ENCODE results near the gene ATP8A1. TPM values are rescaled to one million over a fixed set of nuclear protein-coding genes. Genes with fewer than 3 reads are reported as not detected.

Gene ATP8A1
- total RNA-seq, 1 experiment from 2014 or later: 14.3 TPM

GRCh38 chr4:42454755-42455420, 202.0 kb downstream of the ATP8A1 start:
- ChIA-PET POLR2A (no interaction called here), CTCF (no interaction called here)
- DNase-seq (ENCODE audit: low spot score): no peak
- TF ChIP-seq ETV6 (CRISPR knock-in tag; IDR thresholded peaks at IDR 0.05) (no peak), MAX (CRISPR knock-in tag; IDR thresholded peaks at IDR 0.05) (no peak), JAZF1 (CRISPR knock-in tag; IDR thresholded peaks at IDR 0.05) (no peak), ZNF138 (CRISPR knock-in tag; conservative IDR thresholded peaks at IDR 0.05) (no peak), AFF4 (CRISPR knock-in tag; IDR thresholded peaks at IDR 0.05; ENCODE audit: borderline replicate concordance) (no peak), ZNF425 (CRISPR knock-in tag; conservative IDR thresholded peaks at IDR 0.05) (no peak), E2F1 (CRISPR knock-in tag; IDR thresholded peaks at IDR 0.05) (no peak), ATF2 (CRISPR knock-in tag; IDR thresholded peaks at IDR 0.05; ENCODE audit: borderline replicate concordance, low read depth) (no peak), SMAD4 (CRISPR knock-in tag; IDR thresholded peaks at IDR 0.05) (no peak), HMGA2 (CRISPR knock-in tag; IDR thresholded peaks at IDR 0.05) (no peak)
- no peak for ATAC-seq
- Mint-ChIP-seq H3K4me3 (no peak overlapping the region), H3K9me3 (0 out of 2 replicates have a peak, but pooled peaks cover 3% of the 10 kb centered on the region), H3K27ac (no peak overlapping the region), H3K4me1 (peaks cover 56% of the 10 kb centered on the region), H3K36me3 (peaks cover 4% of the 10 kb centered on the region; the same call in 1 of the 2 replicates), H3K27me3 (ENCODE audit: low read depth) (no peaks in the 10 kb centered on the region)

GRCh38 chr4:42453612-42454011, 203.3 kb downstream of the ATP8A1 start:
- H3K4me3 Mint-ChIP-seq: no peak overlapping the region

More at GRCh38 chr4:42453612-42454011, 203.3 kb downstream of the ATP8A1 start:
- no peaks in the 10 kb centered on the region for H3K27me3 Mint-ChIP-seq (ENCODE audit: low read depth)
- H3K27ac Mint-ChIP-seq: no peak overlapping the region
- TF ChIP-seq FOXP1 (CRISPR knock-in tag; IDR thresholded peaks at IDR 0.05; ENCODE audit: borderline replicate concordance): no peak
- TF ChIP-seq ZNF232 (CRISPR knock-in tag; IDR thresholded peaks at IDR 0.05): no peak
- no peak for TF ChIP-seq MYBL2 (CRISPR knock-in tag; IDR thresholded peaks at IDR 0.05)
- no peak for TF ChIP-seq ZNF671 (CRISPR knock-in tag; IDR thresholded peaks at IDR 0.05)
- no peak for TF ChIP-seq ESRRA (CRISPR knock-in tag; IDR thresholded peaks at IDR 0.05; ENCODE audit: borderline replicate concordance)
- TF ChIP-seq GRHL2 (CRISPR knock-in tag; IDR thresholded peaks at IDR 0.05; ENCODE audit: insufficient replicate concordance, severe bottlenecking): no peak
- no peak for TF ChIP-seq TCF7 (CRISPR knock-in tag; IDR thresholded peaks at IDR 0.05; ENCODE audit: low read depth)
- no peak for TF ChIP-seq SMAD4 (CRISPR knock-in tag; IDR thresholded peaks at IDR 0.05)
- no peak for ATAC-seq
- peaks cover 51% of the 10 kb centered on the region for H3K4me1 Mint-ChIP-seq
- H3K36me3 Mint-ChIP-seq: peaks cover 5% of the 10 kb centered on the region; the same call in 1 of the 2 replicates
- H3K9me3 Mint-ChIP-seq: 0 out of 2 replicates have a peak, but pooled peaks cover 3% of the 10 kb centered on the region
- no peak for DNase-seq (ENCODE audit: low spot score)
- CTCF ChIA-PET: no interaction called here
- POLR2A ChIA-PET: no interaction called here
